Coronary artery (tissue), 2 donors: ENCODE measurements around the gene TSPO2.

Experiments
- DNase-seq: peaks from one replicate; pipeline ENCODE4 v3.0.0-alpha.2; 2017; ENCODE audit warnings: low spot score
- H3K27ac ChIP-seq, 2 donors: fragments of 200-600 bp; sonication (generic); one replicate each; pipeline ENCODE4 v1.5.1; 2016 to 2019
- H3K4me3 ChIP-seq: fragments of 200-600 bp; sonication (generic); 2 replicates; pipeline ENCODE4 v1.5.1; 2016; ENCODE audit warnings: mild to moderate bottlenecking, moderate library complexity
- CTCF ChIP-seq: fragments of 200-600 bp; sonication (generic); IDR thresholded peaks from one replicate; pipeline ENCODE4 v1.5.1; 2019; ENCODE audit warnings: antibody characterized with exemption

TSPO2 gene

DNA sequence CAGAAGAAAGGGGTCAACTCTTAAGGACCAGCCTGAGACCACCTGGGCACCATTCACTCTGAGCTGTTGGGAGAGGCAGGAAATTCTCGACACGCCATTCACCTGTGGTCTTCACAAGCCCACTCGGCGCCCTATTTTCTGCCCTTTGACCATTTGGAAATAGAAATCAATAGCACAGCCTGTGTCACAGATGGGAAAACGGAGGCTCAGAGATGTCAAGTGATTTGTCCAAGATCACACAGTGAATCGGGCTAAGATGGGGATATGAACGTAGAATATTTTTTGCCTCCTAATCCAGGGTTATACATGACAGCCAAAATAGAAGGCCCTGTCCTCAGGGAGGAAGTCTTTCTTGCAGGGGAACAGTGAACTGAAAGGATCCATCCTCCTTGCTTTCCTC, 7.7 kb downstream of the TSPO2 start:
- Histone ChIP-seq H3K4me3 (no peak overlapping the region), H3K27ac (no peak overlapping the region)
- no peak for TF ChIP-seq CTCF
- DNase-seq, result no peak

- DNase-seq, result no peak
- no peak for TF ChIP-seq CTCF
- H3K27ac ChIP-seq, result no peak overlapping the region
- H3K4me3 ChIP-seq, result no peak overlapping the region
These were observed 8.3 kb downstream of the TSPO2 start for GRCh38 chr6:41050536-41050935.

DNA sequence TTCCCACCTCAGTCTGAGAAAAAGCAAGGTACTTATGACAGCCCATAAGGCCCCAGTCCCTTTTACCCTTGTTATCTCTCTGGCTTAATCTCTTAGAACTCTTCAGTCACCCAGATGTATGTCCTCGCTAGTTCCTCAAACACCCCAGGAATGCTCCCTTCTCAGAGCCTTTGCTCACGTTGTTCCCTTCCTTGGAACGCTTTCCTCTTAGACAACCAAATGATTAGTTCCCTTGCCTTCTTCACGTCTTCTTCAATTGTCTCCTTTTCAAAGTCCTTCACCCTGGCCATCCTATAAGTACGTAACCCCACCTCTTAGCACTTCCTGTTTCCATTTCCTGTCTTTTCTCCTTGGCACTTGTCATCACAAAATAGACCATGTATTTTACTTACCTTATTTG, 9.6 kb downstream of the TSPO2 start:
- Histone ChIP-seq H3K4me3 (no peak overlapping the region), H3K27ac (no peak overlapping the region)
- DNase-seq, result no peak
- no peak for TF ChIP-seq CTCF

- Histone ChIP-seq H3K27ac (peak within 1 kb of the TSS in 1 of 2 donors; percentile 13), H3K4me3 (no peak within 1 kb of the TSS)
- TF ChIP-seq CTCF, result no peak
- no peak for DNase-seq
These were observed 10.8 kb downstream of the TSPO2 start, which contains the start of gene APOBEC2 for GRCh38 chr6:41053041-41053440. Gene APOBEC2, plus strand, starts transcription at chr6:41053202. Its CDS starts 146 bp downstream, at chr6:41053348.

- no peak for DNase-seq
- Histone ChIP-seq H3K27ac (no peak overlapping the region), H3K4me3 (no peak overlapping the region)
- TF ChIP-seq CTCF, result no peak
These were observed 12.2 kb downstream of the TSPO2 start for GRCh38 chr6:41054511-41054910.

- DNase-seq, result no peak
- Histone ChIP-seq H3K27ac (no peak overlapping the region), H3K4me3 (no peak overlapping the region)
- no peak for TF ChIP-seq CTCF
These were observed 12.9 kb downstream of the TSPO2 start for GRCh38 chr6:41055149-41055548.

DNA sequence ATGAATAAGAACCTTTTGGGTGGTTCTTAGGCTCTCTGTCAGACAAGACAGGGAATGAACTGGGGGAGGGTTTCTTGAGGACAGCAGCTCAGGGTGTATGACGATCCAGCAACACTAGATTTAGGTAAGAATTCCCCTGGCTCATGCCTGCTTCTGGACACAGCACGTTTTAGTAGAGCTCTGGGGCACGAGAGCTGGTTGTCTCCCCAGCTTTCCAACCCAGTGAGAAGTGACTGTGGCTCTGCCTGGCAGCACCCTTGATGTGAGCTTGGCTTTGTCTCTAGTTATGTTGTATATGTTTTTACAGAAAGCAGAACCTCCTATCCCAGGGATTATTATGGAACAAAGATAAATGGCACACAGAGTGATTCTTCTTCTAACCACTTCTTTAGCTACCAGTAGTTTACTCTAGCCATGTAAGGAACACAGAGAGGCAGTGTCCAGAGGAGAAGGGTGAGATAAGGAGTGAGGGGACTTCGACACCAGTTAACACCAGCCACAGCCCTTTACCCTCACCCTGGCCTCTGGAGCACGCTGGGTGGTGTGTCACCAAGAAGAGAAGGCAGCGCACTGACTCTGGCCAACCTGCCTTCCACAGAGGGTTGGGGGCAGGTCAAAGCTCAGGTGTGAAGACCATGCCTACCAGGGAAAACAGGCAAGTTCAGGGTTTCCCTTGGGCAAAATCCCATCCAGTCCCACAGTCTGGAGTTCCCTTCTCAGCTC, 14.7 kb downstream of the TSPO2 start:
- no peak for TF ChIP-seq CTCF
- no peak for DNase-seq
- H3K27ac ChIP-seq, result no peak overlapping the region
- H3K4me3 ChIP-seq, result no peak overlapping the region
